ENCODE results near the gene CDC25C. TPM values are rescaled to one million over a fixed set of nuclear protein-coding genes. Genes with fewer than 3 reads are reported as not detected.

Gene CDC25C
- total RNA-seq, 1 experiment from 2014 or later, result 36.2 TPM

- Histone ChIP-seq H3K4me3 (no peak overlapping the region), H3K27me3 (ENCODE audit: insufficient read depth, low read depth) (no peaks in the 10 kb centered on the region), H3K79me2 (ENCODE audit: low read depth) (peaks cover 94% of the 10 kb centered on the region), H3K9me3 (ENCODE audit: insufficient read depth, low read depth) (no peaks in the 10 kb centered on the region), H3K36me3 (ENCODE audit: low read depth) (peaks cover under 1% of the 10 kb centered on the region; the same call in 1 of the 2 replicates), H3F3A (ENCODE audit: insufficient read depth, low read depth) (peaks cover 3% of the 10 kb centered on the region; the same call in 1 of the 2 replicates), H4K20me1 (ENCODE audit: insufficient read depth) (peaks cover 64% of the 10 kb centered on the region), H3K27ac (no peak overlapping the region), H3K4me2 (no peak overlapping the region), H3K4me1 (replicated peaks; ENCODE audit: insufficient read depth) (0 out of 2 replicates have a peak, but pooled peaks cover 3% of the 10 kb centered on the region), H3K9me2 (ENCODE audit: insufficient read depth) (no peaks in the 10 kb centered on the region), H2AFZ (no peak overlapping the region)
- intact Hi-C loops (cut with micrococcal nuclease; ENCODE audit: unreplicated experiment), result no loop called here
- ChIA-PET CTCF (no interaction called here), POLR2A (ENCODE audit: unreplicated experiment) (no interaction called here)
- no TSS peak for BruUV-seq (replicated peaks)
- no peak for DNase-seq
- TF ChIP-seq EZH2 (IDR thresholded peaks at IDR 0.05; ENCODE audit: low read depth), result no peak
- TF ChIP-seq CTCF (conservative IDR thresholded peaks at IDR 0.05), result no peak
Observed at GRCh38 chr5:138360941-138361452, 29.4 kb upstream of the CDC25C start.

DNA sequence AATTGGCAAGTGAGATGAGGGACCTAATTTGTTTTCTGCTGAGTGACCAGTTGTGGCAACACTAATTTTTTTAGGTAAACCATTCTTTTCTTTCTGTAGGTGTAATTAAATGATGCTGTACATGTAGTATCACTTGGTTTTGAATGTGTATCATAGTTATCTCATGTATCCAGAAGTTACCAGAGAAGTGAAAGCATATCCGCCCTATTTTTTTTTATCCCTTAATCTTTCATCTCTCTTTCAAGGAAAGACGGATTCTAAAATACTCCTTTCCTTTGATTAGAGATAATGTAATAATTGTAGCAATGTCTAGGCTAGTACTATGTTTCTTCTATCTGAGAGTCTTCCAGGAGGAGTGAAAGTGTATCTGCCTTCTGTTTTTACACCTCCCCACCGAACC is 28.0 kb upstream of the CDC25C start:
- H3K4me2 ChIP-seq, result no peak overlapping the region
- peaks cover 3% of the 10 kb centered on the region; the same call in 1 of the 2 replicates for H3K36me3 ChIP-seq (ENCODE audit: low read depth)
- H3K4me3 ChIP-seq, result no peak overlapping the region
- intact Hi-C loops (cut with micrococcal nuclease; ENCODE audit: unreplicated experiment), result no loop called here
- no peaks in the 10 kb centered on the region for H3K27me3 ChIP-seq (ENCODE audit: insufficient read depth, low read depth)
- peaks cover 69% of the 10 kb centered on the region for H4K20me1 ChIP-seq (ENCODE audit: insufficient read depth)
- no peaks in the 10 kb centered on the region for H3K9me3 ChIP-seq (ENCODE audit: insufficient read depth, low read depth)
- no peak overlapping the region for H3K27ac ChIP-seq
- no peaks in the 10 kb centered on the region for H3K9me2 ChIP-seq (ENCODE audit: insufficient read depth)
- H3K79me2 ChIP-seq (ENCODE audit: low read depth), result peaks cover 94% of the 10 kb centered on the region
- peaks cover 16% of the 10 kb centered on the region for H3K4me1 ChIP-seq (replicated peaks; ENCODE audit: insufficient read depth)
- POLR2A ChIA-PET (ENCODE audit: unreplicated experiment), result no interaction called here
- peaks cover 3% of the 10 kb centered on the region; the same call in 1 of the 2 replicates for H3F3A ChIP-seq (ENCODE audit: insufficient read depth, low read depth)
- CTCF ChIA-PET, result no interaction called here
- TF ChIP-seq CTCF (conservative IDR thresholded peaks at IDR 0.05), result no peak
- no peak for TF ChIP-seq EZH2 (IDR thresholded peaks at IDR 0.05; ENCODE audit: low read depth)
- no peak for DNase-seq
- no peak overlapping the region for H2AFZ ChIP-seq
- no TSS peak for BruUV-seq (replicated peaks)

- peaks cover 12% of the 10 kb centered on the region for H3K9me3 ChIP-seq (ENCODE audit: insufficient read depth, low read depth)
- H3K4me1 ChIP-seq (replicated peaks; ENCODE audit: insufficient read depth), result peaks cover 22% of the 10 kb centered on the region
- TF ChIP-seq CTCF (conservative IDR thresholded peaks at IDR 0.05) (no peak), EZH2 (IDR thresholded peaks at IDR 0.05; ENCODE audit: low read depth) (no peak)
- H2AFZ ChIP-seq, result no peak overlapping the region
- no peak overlapping the region for H3K27ac ChIP-seq
- H3F3A ChIP-seq (ENCODE audit: insufficient read depth, low read depth), result peaks cover 22% of the 10 kb centered on the region; the same call in 1 of the 2 replicates
- peaks cover 5% of the 10 kb centered on the region; the same call in 1 of the 2 replicates for H3K36me3 ChIP-seq (ENCODE audit: low read depth)
- peak in 1 of 2 experiments; percentile 72 for DNase-seq
- intact Hi-C loops (cut with micrococcal nuclease; ENCODE audit: unreplicated experiment), result no loop called here
- H3K79me2 ChIP-seq (ENCODE audit: low read depth), result peaks cover 68% of the 10 kb centered on the region
- H3K9me2 ChIP-seq (ENCODE audit: insufficient read depth), result no peaks in the 10 kb centered on the region
- H3K4me3 ChIP-seq, result peak overlapping the region; percentile 79; the same call in 1 of the 2 replicates
- CTCF ChIA-PET, result interaction anchor here (0.5 to 0.7 kb wide), 4 partner anchors 48 to 1430 kb away, joined by 3 to 24 read pairs (median 11); no protein-coding TSS in a partner anchor
- peak overlapping the region; percentile 88 for H3K4me2 ChIP-seq
- no TSS peak for BruUV-seq (replicated peaks)
- H4K20me1 ChIP-seq (ENCODE audit: insufficient read depth), result peaks cover 43% of the 10 kb centered on the region
- POLR2A ChIA-PET (ENCODE audit: unreplicated experiment), result interaction anchor here (0.7 kb wide), 2 partner anchors 17 to 27 kb away, joined by 6 to 14 read pairs; partner anchors contain the start of gene FAM53C
- H3K27me3 ChIP-seq (ENCODE audit: insufficient read depth, low read depth), result no peaks in the 10 kb centered on the region
Observed at GRCh38 chr5:138354926-138355378, 23.3 kb upstream of the CDC25C start.

Measured in PC-9 (cell line).